ENCODE results near the gene PIGH.
"Not testable (repeated sequence)": the region's sequence is repeated elsewhere in the genome, so short reads cannot be mapped to it uniquely, and the experiment has no call there.

PIGH gene

GRCh38 chr14:67607646-67608045, 7.6 kb upstream of the PIGH start:
- DNase-seq = no peak

- no peak for DNase-seq
These were observed 3.0 kb upstream of the PIGH start for GRCh38 chr14:67602995-67603545.

- DNase-seq = no peak
These were observed 2.0 kb upstream of the PIGH start for GRCh38 chr14:67602076-67602475.

- DNase-seq = not testable (repeated sequence)
These were observed 500 bp upstream of the PIGH start for GRCh38 chr14:67600562-67600974.

GRCh38 chr14:67595392-67595791, 4.7 kb downstream of the PIGH start:
- no peak for DNase-seq

- not testable (repeated sequence) for DNase-seq
These were observed 6.4 kb downstream of the PIGH start for GRCh38 chr14:67593650-67594049.

GRCh38 chr14:67589204-67589770, 10.8 kb downstream of the PIGH start:
- no peak for DNase-seq

GRCh38 chr14:67586369-67586768, 13.7 kb downstream of the PIGH start:
- DNase-seq = no peak

GRCh38 chr14:67584978-67585377, 15.1 kb downstream of the PIGH start:
- no peak for DNase-seq

- peak; percentile 42 for DNase-seq
These were observed 16.1 kb downstream of the PIGH start for GRCh38 chr14:67583711-67584644.

GRCh38 chr14:67582061-67582460, 18.0 kb downstream of the PIGH start:
- DNase-seq = no peak

GRCh38 chr14:67581643-67582042, 18.4 kb downstream of the PIGH start:
- DNase-seq = no peak

GRCh38 chr14:67580336-67581171, 19.5 kb downstream of the PIGH start:
- no peak for DNase-seq

GRCh38 chr14:67579636-67580035, 20.4 kb downstream of the PIGH start:
- DNase-seq = no peak

- DNase-seq = no peak
These were observed 21.0 kb downstream of the PIGH start for GRCh38 chr14:67579040-67579439.

GRCh38 chr14:67577909-67578749, 21.9 kb downstream of the PIGH start:
- DNase-seq = no peak

- DNase-seq = no peak
These were observed 22.8 kb downstream of the PIGH start for GRCh38 chr14:67577181-67577808.

- no peak for DNase-seq
These were observed 23.7 kb downstream of the PIGH start for GRCh38 chr14:67576216-67576955.

- DNase-seq = no peak
These were observed 24.4 kb downstream of the PIGH start for GRCh38 chr14:67575684-67576083.

GRCh38 chr14:67574806-67575205, 25.3 kb downstream of the PIGH start:
- no peak for DNase-seq

GRCh38 chr14:67574156-67574555, 25.9 kb downstream of the PIGH start:
- DNase-seq = no peak

Data from NCI-H146 (cell line).